CD14-positive monocyte (primary cell): ENCODE results near the gene FBXO30. TPM values are rescaled to one million over a fixed set of nuclear protein-coding genes. Genes with fewer than 3 reads are reported as not detected.

Experiments
- DNase-seq, 3 donors: peaks; one replicate each; pipeline ENCODE4 v3.0.0-alpha.2; 2011 to 2022
- H2AFZ ChIP-seq: 2 replicates; pipeline ENCODE4 v1.6.0; 2012; ENCODE audit warnings: mild to moderate bottlenecking, low read depth, low read length, inconsistent platforms; ENCODE audit not compliant: insufficient read depth, poor library complexity, severe bottlenecking
- H3K27ac ChIP-seq, 2 donors: 1 replicate in 1 of 2; 2 replicates in 1 of 2; pipeline ENCODE4 v1.5.1; 2012 to 2013; ENCODE audit warnings: low read length in 2 of 2, control low read depth in 1 of 2, inconsistent platforms in 1 of 2, low read depth in 1 of 2, mild to moderate bottlenecking in 1 of 2
- H3K27me3 ChIP-seq, 2 donors: one replicate each; pipeline versions ENCODE4 v1.6.0 to v1.6.1; 2011 to 2013; ENCODE audit warnings: low read length in 2 of 2; ENCODE audit not compliant: control insufficient read depth in 2 of 2, insufficient read depth in 2 of 2
- H3K36me3 ChIP-seq, 2 donors: replicated peaks in 1 of 2; 1 replicate in 1 of 2; 2 replicates in 1 of 2; pipeline versions ENCODE4 v1.5.1 to v1.6.1; 2012 to 2013; ENCODE audit warnings: low read length in 2 of 2, control low read depth in 1 of 2, inconsistent platforms in 1 of 2, mild to moderate bottlenecking in 1 of 2; ENCODE audit not compliant: insufficient read depth in 2 of 2, control insufficient read depth in 1 of 2
- H3K4me1 ChIP-seq, 2 donors: 1 replicate in 1 of 2; 2 replicates in 1 of 2; pipeline versions ENCODE4 v1.5.1 to v1.6.1; 2012 to 2013; ENCODE audit warnings: low read length in 2 of 2, control low read depth in 1 of 2, inconsistent platforms in 1 of 2, mild to moderate bottlenecking in 1 of 2, moderate library complexity in 1 of 2; ENCODE audit not compliant: insufficient read depth in 2 of 2, control insufficient read depth in 1 of 2
- H3K4me2 ChIP-seq: replicated peaks from 2 replicates; pipeline ENCODE3; 2012; ENCODE audit warnings: low read length, moderate library complexity, mild to moderate bottlenecking; ENCODE audit not compliant: poor library complexity, severe bottlenecking; ENCODE audit errors: extremely low read depth
- H3K4me3 ChIP-seq, 3 experiments: fragments of 200-600 bp in 1 of 3; sonication (generic) in 1 of 3; replicated peaks in 1 of 3; 1 replicate in 2 of 3; 2 replicates in 1 of 3; pipeline ENCODE4 v1.5.1; 2011 to 2013; ENCODE audit warnings: low read length in 3 of 3, mild to moderate bottlenecking in 3 of 3, control low read depth in 2 of 3, low read depth in 2 of 3, inconsistent platforms in 1 of 3, moderate library complexity in 1 of 3
- H3K79me2 ChIP-seq: 2 replicates; pipeline ENCODE4 v1.6.0; 2012; ENCODE audit warnings: mild to moderate bottlenecking, control low read depth, inconsistent platforms, low read length, moderate library complexity; ENCODE audit not compliant: insufficient read depth
- H3K9ac ChIP-seq: 2 replicates; pipeline ENCODE4 v1.6.0; 2017; ENCODE audit warnings: low read length, mild to moderate bottlenecking; ENCODE audit not compliant: insufficient read depth, poor library complexity, severe bottlenecking
- H3K9me3 ChIP-seq, 2 donors: replicated peaks in 1 of 2; 1 replicate in 1 of 2; 2 replicates in 1 of 2; pipeline versions ENCODE4 v1.5.1 to v1.6.1; 2012 to 2013; ENCODE audit warnings: low read length in 2 of 2, control low read depth in 1 of 2; ENCODE audit not compliant: control insufficient read depth in 1 of 2, insufficient read depth in 1 of 2
- H4K20me1 ChIP-seq: 2 replicates; pipeline ENCODE4 v1.6.0; 2012; ENCODE audit warnings: mild to moderate bottlenecking, low read length, control low read depth, moderate library complexity; ENCODE audit not compliant: insufficient read depth
- H3K27ac Mint-ChIP-seq, 7 donors: one replicate each; pipeline ENCODE4 v1.8.0; 2020; ENCODE audit warnings: mild to moderate bottlenecking in 7 of 7, mixed read lengths in 7 of 7, moderate library complexity in 6 of 7, inconsistent platforms in 2 of 7
- H3K27me3 Mint-ChIP-seq, 3 donors: one replicate each; pipeline ENCODE4 v1.8.0; 2021 to 2022; ENCODE audit warnings: low read depth in 3 of 3, mild to moderate bottlenecking in 3 of 3, mixed read lengths in 3 of 3, moderate library complexity in 3 of 3, inconsistent platforms in 1 of 3
- H3K36me3 Mint-ChIP-seq, 2 donors: one replicate each; pipeline ENCODE4 v1.8.0; 2020; ENCODE audit warnings: mixed read lengths in 2 of 2, inconsistent platforms in 1 of 2, mild to moderate bottlenecking in 1 of 2
- H3K4me1 Mint-ChIP-seq: one replicate; pipeline ENCODE4 v1.8.0; 2020; ENCODE audit warnings: mild to moderate bottlenecking, mixed read lengths
- H3K4me3 Mint-ChIP-seq, 2 donors: one replicate each; pipeline ENCODE4 v1.8.0; 2020; ENCODE audit warnings: mild to moderate bottlenecking in 2 of 2, mixed read lengths in 2 of 2, moderate library complexity in 1 of 2
- H3K9me3 Mint-ChIP-seq, 7 donors: one replicate each; pipeline ENCODE4 v1.8.0; 2020 to 2022; ENCODE audit warnings: mixed read lengths in 7 of 7, mild to moderate bottlenecking in 6 of 7, moderate library complexity in 6 of 7, inconsistent platforms in 2 of 7
- CTCF ChIP-seq: fragments of 200-600 bp; IDR thresholded peaks from one replicate; pipeline ENCODE4 v1.8.0; 2022; ENCODE audit warnings: antibody characterized with exemption, mild to moderate bottlenecking
- WGBS: methylation state at CpG from one replicate; pipeline ENCODE4 v1.1.5; 2013; ENCODE audit warnings: missing lambda C conversion rate; ENCODE audit not compliant: insufficient coverage; 5-methylcytosine and 5-hydroxymethylcytosine counted together
- intact Hi-C, 2 donors: fragments of 100-400 bp; cut with micrococcal nuclease; formaldehyde crosslinking; loops; one replicate each; pipeline versions ENCODE4 v1.15.0 to v1.15.1; 2023
- polyA plus RNA-seq, 3 donors: library from polyadenylated mRNA; depleted of rRNA in 1 of 3; unstranded in 2 of 3; stranded (reverse) in 1 of 3; fragments of 300-500 nt in 2 of 3; fragments of >200 nt in 1 of 3; fragmentation: Illumina TruSeq in 2 of 3; gene quantifications; 1 replicate in 2 of 3; 2 replicates in 1 of 3; pipeline ENCODE4 v1.2.3, GENCODE V29; 2012 to 2021

The FBXO30 gene
- polyA plus RNA-seq, 3 donors, result 0.83 to 1.7 (median 1.1) TPM

- H3K4me2 ChIP-seq, result no peak overlapping the region
Measured at GRCh38 chr6:145783796-145784195, 30.8 kb downstream of the FBXO30 start.

GRCh38 chr6:145772846-145773245, 41.7 kb downstream of the FBXO30 start:
- no peak for TF ChIP-seq CTCF
- Histone ChIP-seq H2AFZ (no peak overlapping the region), H3K4me2 (no peak overlapping the region), H4K20me1 (no peaks in the 10 kb centered on the region), H3K9ac (no peak overlapping the region), H3K36me3 (no peaks in the 10 kb centered on the region), H3K79me2 (no peaks in the 10 kb centered on the region), H3K9me3 (peaks cover 0 to 7% of the 10 kb centered on the region in 2 donors), H3K27me3 (no peaks in the 10 kb centered on the region), H3K4me1 (no peaks in the 10 kb centered on the region), H3K27ac (no peak overlapping the region), H3K4me3 (no peak overlapping the region)
- DNase-seq, result no peak
- no peak overlapping the region for H3K4me3 Mint-ChIP-seq
- H3K27ac Mint-ChIP-seq, result no peak overlapping the region
- peaks cover 0 to 2% (median 0%) of the 10 kb centered on the region in 3 donors for H3K27me3 Mint-ChIP-seq
- no peaks in the 10 kb centered on the region for H3K4me1 Mint-ChIP-seq
- peaks cover 3 to 15% (median 9%) of the 10 kb centered on the region in 7 donors for H3K9me3 Mint-ChIP-seq
- no peaks in the 10 kb centered on the region for H3K36me3 Mint-ChIP-seq
- no CpG with 5 or more reads among the region's 1 CpG for WGBS
- intact Hi-C loops, result no loop called here

More at GRCh38 chr6:145783796-145784195, 30.8 kb downstream of the FBXO30 start:
- H3K9ac ChIP-seq, result no peak overlapping the region
- H3K79me2 ChIP-seq, result no peaks in the 10 kb centered on the region
- H3K4me1 ChIP-seq, result no peaks in the 10 kb centered on the region
- no peaks in the 10 kb centered on the region for H3K27me3 ChIP-seq
- no peak overlapping the region for H3K27ac Mint-ChIP-seq
- H3K4me3 Mint-ChIP-seq, result no peak overlapping the region
- H3K36me3 ChIP-seq, result peaks cover 0 to 10% of the 10 kb centered on the region in 2 donors
- peaks cover 0 to 3% of the 10 kb centered on the region in 2 donors for H3K9me3 ChIP-seq
- H2AFZ ChIP-seq, result no peak overlapping the region
- H3K4me3 ChIP-seq, result no peak overlapping the region
- peaks cover 3 to 21% (median 10%) of the 10 kb centered on the region in 7 donors for H3K9me3 Mint-ChIP-seq
- H4K20me1 ChIP-seq, result no peaks in the 10 kb centered on the region
- intact Hi-C loops, result no loop called here
- peaks cover 0 to under 1% (median 0%) of the 10 kb centered on the region in 3 donors for H3K27me3 Mint-ChIP-seq
- no peaks in the 10 kb centered on the region for H3K4me1 Mint-ChIP-seq
- no CpG with 5 or more reads among the region's 5 CpGs for WGBS
- H3K27ac ChIP-seq, result no peak overlapping the region
- H3K36me3 Mint-ChIP-seq, result peaks cover 7 to 12% of the 10 kb centered on the region in 2 donors
- no peak for DNase-seq
- no peak for TF ChIP-seq CTCF
